GM23338 (cell line): Measurements from ENCODE around the gene KRT81. TPM values are rescaled to one million over a fixed set of nuclear protein-coding genes. Genes with fewer than 3 reads are reported as not detected.

Experiments
- ATAC-seq: fragments of 200-7000 bp; cut with Tn5 transposase; 3 replicates; pipeline ENCODE4 v1.9.1; 2020
- DNase-seq: peaks from one replicate; pipeline ENCODE4 v3.0.0-alpha.2; 2015; ENCODE audit warnings: low spot score
- H2AFZ ChIP-seq: fragments of 200-600 bp; sonication (generic); 2 replicates; pipeline ENCODE4 v1.8.0; 2016; ENCODE audit warnings: antibody characterized with exemption, mild to moderate bottlenecking, moderate library complexity
- H3F3A ChIP-seq: fragments of 200-600 bp; sonication (generic); replicated peaks from 2 replicates; pipeline ENCODE4 v1.8.0; 2017; ENCODE audit warnings: antibody characterized with exemption, mixed run types, low read depth
- H3K27ac ChIP-seq: fragments of 200-600 bp; sonication (generic); 2 replicates; pipeline ENCODE4 v1.6.1; 2016; ENCODE audit warnings: low read depth
- H3K27me3 ChIP-seq: fragments of 200-600 bp; sonication (generic); 2 replicates; pipeline ENCODE4 v1.8.0; 2016; ENCODE audit warnings: mild to moderate bottlenecking, mixed run types, moderate library complexity; ENCODE audit not compliant: insufficient read depth
- H3K36me3 ChIP-seq: fragments of 200-600 bp; sonication (generic); 2 replicates; pipeline ENCODE4 v1.8.0; 2016; ENCODE audit warnings: mild to moderate bottlenecking; ENCODE audit not compliant: insufficient read depth
- H3K4me1 ChIP-seq: fragments of 200-600 bp; sonication (generic); 2 replicates; pipeline ENCODE4 v1.8.0; 2016; ENCODE audit warnings: mild to moderate bottlenecking, moderate library complexity; ENCODE audit not compliant: insufficient read depth
- H3K4me2 ChIP-seq: fragments of 200-600 bp; sonication (generic); 2 replicates; pipeline ENCODE4 v1.7.1; 2017; ENCODE audit warnings: mixed run types
- H3K4me3 ChIP-seq: fragments of 200-600 bp; sonication (generic); 2 replicates; pipeline ENCODE4 v1.6.1; 2016; ENCODE audit warnings: mixed run types
- H3K79me2 ChIP-seq: fragments of 200-600 bp; sonication (generic); replicated peaks from 2 replicates; pipeline ENCODE4 v1.8.0; 2017; ENCODE audit warnings: mild to moderate bottlenecking; ENCODE audit not compliant: insufficient read depth
- H3K9me2 ChIP-seq: fragments of 200-600 bp; sonication (generic); 2 replicates; pipeline ENCODE4 v1.8.0; 2017; ENCODE audit not compliant: insufficient read depth
- H4K20me1 ChIP-seq: fragments of 200-600 bp; sonication (generic); replicated peaks from 2 replicates; pipeline ENCODE4 v1.8.0; 2017; ENCODE audit warnings: mild to moderate bottlenecking; ENCODE audit not compliant: insufficient read depth
- H3K27ac Mint-ChIP-seq: 2 replicates; pipeline ENCODE4 v1.8.0; 2020; ENCODE audit warnings: inconsistent platforms, mild to moderate bottlenecking, moderate library complexity, mixed read lengths
- H3K27me3 Mint-ChIP-seq: 3 replicates; pipeline ENCODE4 v1.8.0; 2022; ENCODE audit warnings: low read depth, mild to moderate bottlenecking, moderate library complexity, mixed read lengths, inconsistent platforms; ENCODE audit not compliant: insufficient read depth, poor library complexity
- H3K36me3 Mint-ChIP-seq: 3 replicates; pipeline ENCODE4 v1.8.0; 2021; ENCODE audit warnings: low read depth, mild to moderate bottlenecking, inconsistent platforms, moderate library complexity, mixed read lengths
- H3K4me1 Mint-ChIP-seq: 3 replicates; pipeline ENCODE4 v1.8.0; 2020; ENCODE audit warnings: mild to moderate bottlenecking, inconsistent platforms, mixed read lengths
- H3K4me3 Mint-ChIP-seq: 3 replicates; pipeline ENCODE4 v1.8.0; 2021; ENCODE audit warnings: moderate library complexity, mild to moderate bottlenecking, inconsistent platforms, mixed read lengths
- H3K9me3 Mint-ChIP-seq: 3 replicates; pipeline ENCODE4 v1.8.0; 2020; ENCODE audit warnings: moderate library complexity, mild to moderate bottlenecking, inconsistent platforms, mixed read lengths
- ETS1 ChIP-seq: IDR thresholded peaks from 2 replicates; pipeline ENCODE4 v1.6.1; 2016; ENCODE audit warnings: antibody characterized with exemption
- NANOG ChIP-seq: IDR thresholded peaks from 2 replicates; pipeline ENCODE4 v1.6.1; 2016; ENCODE audit warnings: antibody characterized with exemption, borderline replicate concordance
- REST ChIP-seq: IDR thresholded peaks from one replicate; pipeline ENCODE4 v1.6.1; 2018; ENCODE audit warnings: antibody characterized with exemption; ENCODE audit not compliant: unreplicated experiment
- ZNF114 ChIP-seq: fragments of 250-450 bp; sonication (Bioruptor Pico); IDR thresholded peaks from 2 replicates; pipeline ENCODE4 v1.5.0; 2020; ENCODE audit warnings: mild to moderate bottlenecking, moderate library complexity
- polyA plus RNA-seq: library from polyadenylated mRNA; unstranded; fragments of >200 nt; fragmentation: Nextera tagmentation; extraction: Ambion mirVana; gene quantifications from 2 replicates; pipeline ENCODE4 v1.2.1, GENCODE V29; 2016
- total RNA-seq: library from RNA; depleted of rRNA; stranded (reverse); fragments of >200 nt; shearing (Covaris generic); gene quantifications from 2 replicates; pipeline ENCODE4 v1.2.3, GENCODE V29; 2014

The KRT81 gene
- total and polyA plus RNA-seq, 2 experiments from 2014 or later = not detected

- H3K4me3 ChIP-seq = no peak overlapping the region
- Mint-ChIP-seq H3K4me1 (no peaks in the 10 kb centered on the region), H3K9me3 (no peaks in the 10 kb centered on the region), H3K27ac (no peak overlapping the region), H3K27me3 (peaks cover 2% of the 10 kb centered on the region), H3K4me3 (no peak overlapping the region), H3K36me3 (no peaks in the 10 kb centered on the region)
- H3K79me2 ChIP-seq = no peaks in the 10 kb centered on the region
- no peaks in the 10 kb centered on the region for H3K4me1 ChIP-seq
- no peak overlapping the region for H3K4me2 ChIP-seq
- H3K9me2 ChIP-seq = peaks cover 9% of the 10 kb centered on the region; the same call in 1 of the 2 replicates
- H3K27ac ChIP-seq = no peak overlapping the region
- H3K27me3 ChIP-seq = no peaks in the 10 kb centered on the region
- no peak overlapping the region for H2AFZ ChIP-seq
- H4K20me1 ChIP-seq = no peaks in the 10 kb centered on the region
- H3K36me3 ChIP-seq = no peaks in the 10 kb centered on the region
- no peaks in the 10 kb centered on the region for H3F3A ChIP-seq
- no peak for DNase-seq
- TF ChIP-seq ZNF114 (CRISPR knock-in tag) = no peak
- TF ChIP-seq NANOG = no peak
- no peak for TF ChIP-seq ETS1
- ATAC-seq = no peak
Measured at GRCh38 chr12:52270541-52271070, 20.7 kb downstream of the KRT81 start.

GRCh38 chr12:52268212-52268611 is 23.1 kb downstream of the KRT81 start:
- H3K9me3 Mint-ChIP-seq = no peaks in the 10 kb centered on the region

More at GRCh38 chr12:52268212-52268611, 23.1 kb downstream of the KRT81 start:
- H3K27me3 ChIP-seq = no peaks in the 10 kb centered on the region
- H3K9me2 ChIP-seq = peaks cover 9% of the 10 kb centered on the region; the same call in 1 of the 2 replicates
- Mint-ChIP-seq H3K4me1 (no peaks in the 10 kb centered on the region), H3K27ac (no peak overlapping the region), H3K27me3 (peaks cover 2% of the 10 kb centered on the region), H3K4me3 (no peak overlapping the region), H3K36me3 (no peaks in the 10 kb centered on the region)
- H3K4me2 ChIP-seq = no peak overlapping the region
- no peaks in the 10 kb centered on the region for H4K20me1 ChIP-seq
- no peak overlapping the region for H2AFZ ChIP-seq
- no peaks in the 10 kb centered on the region for H3K4me1 ChIP-seq
- DNase-seq = no peak
- no peaks in the 10 kb centered on the region for H3F3A ChIP-seq
- TF ChIP-seq REST = no peak
- H3K4me3 ChIP-seq = no peak overlapping the region
- no peak overlapping the region for H3K27ac ChIP-seq
- ATAC-seq = no peak
- no peaks in the 10 kb centered on the region for H3K79me2 ChIP-seq
- H3K36me3 ChIP-seq = no peaks in the 10 kb centered on the region
